H1 (cell line): ENCODE results near the gene ELAPOR1. TPM values are rescaled to one million over a fixed set of nuclear protein-coding genes. Genes with fewer than 3 reads are reported as not detected.

Experiments
- CTCF ChIA-PET: fragments of 300-600 bp; sonication (Branson Sonifier 250); formaldehyde crosslinking; loops from one replicate; lab custom pipeline; 2021; ENCODE audit not compliant: partially characterized antibody; lab: Charles Lee
- POLR2A ChIA-PET: fragments of 300-600 bp; sonication (Branson Sonifier 250); formaldehyde crosslinking; loops from one replicate; lab custom pipeline; 2021; ENCODE audit warnings: inconsistent platforms; ENCODE audit not compliant: partially characterized antibody; lab: Charles Lee
- DNase-seq, 2 experiments: peaks; one replicate each; pipeline versions ENCODE4 v3.0.0 to v3.0.0-alpha.2; 2010 to 2022; ENCODE audit warnings: low spot score in 2 of 2, low read depth in 1 of 2, mixed read lengths in 1 of 2
- FAIRE-seq: peaks from 2 replicates; lab custom pipeline; 2011; peaks lifted over from hg19 to GRCh38; lab: Jason Lieb, UNC
- H2AFZ ChIP-seq: 2 replicates; pipeline ENCODE4 v1.8.1; 2012; ENCODE audit warnings: low read length, inconsistent platforms
- H2AK5ac ChIP-seq: 2 replicates; pipeline ENCODE4 v1.6.1; 2013; ENCODE audit warnings: low read depth, low read length
- H2BK120ac ChIP-seq: replicated peaks from 2 replicates; pipeline ENCODE3; 2013; ENCODE audit warnings: low read depth, low read length, inconsistent platforms
- H2BK12ac ChIP-seq: 2 replicates; pipeline ENCODE4 v1.6.1; 2013; ENCODE audit warnings: low read depth, low read length
- H2BK15ac ChIP-seq: 2 replicates; pipeline ENCODE4 v1.6.1; 2013; ENCODE audit warnings: low read length
- H2BK20ac ChIP-seq: 2 replicates; pipeline ENCODE4 v1.6.1; 2013; ENCODE audit warnings: low read length
- H2BK5ac ChIP-seq: 2 replicates; pipeline ENCODE4 v1.6.1; 2013; ENCODE audit warnings: low read depth, low read length
- H3K14ac ChIP-seq: 2 replicates; pipeline ENCODE4 v1.6.1; 2013; ENCODE audit warnings: inconsistent platforms; ENCODE audit not compliant: insufficient read length
- H3K18ac ChIP-seq: 2 replicates; pipeline ENCODE4 v1.6.1; 2013; ENCODE audit warnings: low read length; ENCODE audit errors: extremely low read depth
- H3K23ac ChIP-seq: 2 replicates; pipeline ENCODE4 v1.6.1; 2013; ENCODE audit warnings: inconsistent platforms; ENCODE audit not compliant: insufficient read length
- H3K23me2 ChIP-seq: 2 replicates; pipeline ENCODE4 v1.6.1; 2013; ENCODE audit warnings: low read depth, low read length
- H3K27ac ChIP-seq: 2 replicates; pipeline ENCODE4 v1.6.1; 2011; ENCODE audit warnings: low read depth, low read length, inconsistent platforms
- H3K27me3 ChIP-seq, 4 experiments: replicated peaks in 1 of 4; 1 replicate in 1 of 4; 2 replicates in 3 of 4; pipeline versions ENCODE4 v1.6.1 to v1.8.1; 2011 to 2013; ENCODE audit warnings: low read length in 3 of 4, mild to moderate bottlenecking in 3 of 4, inconsistent platforms in 2 of 4, mixed read lengths in 2 of 4, moderate library complexity in 1 of 4; ENCODE audit not compliant: control insufficient read depth in 3 of 4, insufficient read depth in 3 of 4; ENCODE audit errors: extremely low read depth in 1 of 4
- H3K36me3 ChIP-seq, 4 experiments: 2 replicates each; pipeline versions ENCODE4 v1.6.1 to v1.8.1; 2011 to 2013; ENCODE audit warnings: mild to moderate bottlenecking in 4 of 4, low read length in 3 of 4, moderate library complexity in 2 of 4, control low read depth in 1 of 4, inconsistent platforms in 1 of 4; ENCODE audit not compliant: insufficient read depth in 4 of 4, control insufficient read depth in 2 of 4
- H3K4ac ChIP-seq: replicated peaks from 2 replicates; pipeline ENCODE3; 2013; ENCODE audit warnings: low read length, low read depth, mixed read lengths, inconsistent platforms; ENCODE audit not compliant: insufficient read length
- H3K4me1 ChIP-seq, 4 experiments: replicated peaks in 1 of 4; 1 replicate in 1 of 4; 2 replicates in 3 of 4; pipeline versions ENCODE4 v1.6.1 to v1.8.1; 2011 to 2013; ENCODE audit warnings: low read length in 3 of 4, inconsistent platforms in 2 of 4, mixed read lengths in 1 of 4; ENCODE audit not compliant: insufficient read depth in 4 of 4, control insufficient read depth in 3 of 4
- H3K4me2 ChIP-seq, 2 experiments: 2 replicates each; pipeline versions ENCODE4 v1.6.1 to v1.8.1; 2011 to 2013; ENCODE audit warnings: low read depth in 2 of 2, low read length in 2 of 2, control low read depth in 1 of 2, inconsistent platforms in 1 of 2, mild to moderate bottlenecking in 1 of 2; ENCODE audit not compliant: insufficient read depth in 1 of 2
- H3K4me3 ChIP-seq, 4 experiments: fragments of 200-600, 300-600 bp in 1 of 4; sonication (generic), shearing (Covaris generic), sonication (Bioruptor Twin) in 1 of 4; 2 replicates each; pipeline versions ENCODE4 v1.5.1 to v1.8.1; 2011 to 2016; ENCODE audit warnings: low read length in 4 of 4, low read depth in 3 of 4, control low read depth in 2 of 4, inconsistent platforms in 2 of 4, mild to moderate bottlenecking in 2 of 4, mixed read lengths in 1 of 4, moderate library complexity in 1 of 4; ENCODE audit not compliant: insufficient read depth in 2 of 4; ENCODE audit errors: extremely low read depth in 1 of 4
- H3K56ac ChIP-seq: replicated peaks from 2 replicates; pipeline ENCODE3; 2013; ENCODE audit warnings: low read depth, mild to moderate bottlenecking, mixed read lengths, low read length, inconsistent platforms; ENCODE audit not compliant: insufficient read length
- H3K79me1 ChIP-seq: 2 replicates; pipeline ENCODE4 v1.6.1; 2013; ENCODE audit warnings: low read depth, low read length, control low read depth
- H3K79me2 ChIP-seq, 2 experiments: 2 replicates each; pipeline versions ENCODE4 v1.6.1 to v1.8.1; 2012 to 2013; ENCODE audit warnings: low read length in 2 of 2, mild to moderate bottlenecking in 2 of 2, inconsistent platforms in 1 of 2; ENCODE audit not compliant: insufficient read depth in 2 of 2, control insufficient read depth in 1 of 2
- H3K9ac ChIP-seq, 4 experiments: replicated peaks in 1 of 4; 1 replicate in 1 of 4; 2 replicates in 3 of 4; pipeline versions ENCODE4 v1.6.1 to v1.8.1; 2011 to 2013; ENCODE audit warnings: low read depth in 3 of 4, low read length in 3 of 4, control low read depth in 2 of 4, mild to moderate bottlenecking in 2 of 4, moderate library complexity in 2 of 4, inconsistent platforms in 1 of 4; ENCODE audit errors: extremely low read depth in 1 of 4
- H3K9me3 ChIP-seq, 2 experiments: 2 replicates each; pipeline versions ENCODE4 v1.6.1 to v1.8.1; 2012 to 2013; ENCODE audit warnings: mild to moderate bottlenecking in 2 of 2, moderate library complexity in 2 of 2, control low read depth in 1 of 2, inconsistent platforms in 1 of 2, low read depth in 1 of 2, low read length in 1 of 2, mixed read lengths in 1 of 2; ENCODE audit not compliant: insufficient read depth in 2 of 2
- H4K20me1 ChIP-seq, 2 experiments: replicated peaks in 1 of 2; 2 replicates each; pipeline versions ENCODE3 to v1.8.1; 2011 to 2013; ENCODE audit warnings: inconsistent platforms in 2 of 2, low read length in 2 of 2, mild to moderate bottlenecking in 1 of 2; ENCODE audit not compliant: insufficient read depth in 2 of 2, control insufficient read depth in 1 of 2
- H4K5ac ChIP-seq: 2 replicates; pipeline ENCODE4 v1.6.1; 2013; ENCODE audit warnings: low read length, low read depth, mixed read lengths, inconsistent platforms; ENCODE audit not compliant: insufficient read length
- H4K8ac ChIP-seq: 2 replicates; pipeline ENCODE4 v1.8.0; 2013; ENCODE audit warnings: mild to moderate bottlenecking, moderate library complexity, low read length, inconsistent platforms; ENCODE audit not compliant: insufficient read depth; ENCODE audit errors: extremely low read depth
- H4K91ac ChIP-seq: replicated peaks from 2 replicates; pipeline ENCODE3; 2013; ENCODE audit warnings: low read length, mixed read lengths, inconsistent platforms; ENCODE audit not compliant: insufficient read length
- ASH2L ChIP-seq: fragments of 200-600, 300-600 bp; sonication (generic); IDR thresholded peaks from one replicate; pipeline ENCODE4 v1.7.1; 2017; ENCODE audit warnings: low read length
- ATF3 ChIP-seq: IDR thresholded peaks from 2 replicates; pipeline ENCODE4 v1.6.1; 2011; ENCODE audit warnings: low read depth, mild to moderate bottlenecking, low read length; ENCODE audit not compliant: insufficient read depth
- BRCA1 ChIP-seq: IDR thresholded peaks from 2 replicates; pipeline ENCODE4 v1.6.1; 2012; ENCODE audit warnings: low read depth, low read length, improper control_type of control experiment
- CEBPB ChIP-seq: IDR thresholded peaks from 2 replicates; pipeline ENCODE4 v1.6.1; 2012; ENCODE audit warnings: low read depth, low read length
- JUND ChIP-seq: IDR thresholded peaks from 2 replicates; pipeline ENCODE4 v1.6.1; 2011; ENCODE audit warnings: mild to moderate bottlenecking, improper control_type of control experiment, low read length
- KDM4A ChIP-seq: IDR thresholded peaks from one replicate; pipeline ENCODE4 v1.7.1; 2012; ENCODE audit warnings: low read depth, mild to moderate bottlenecking, moderate library complexity, low read length, inconsistent platforms; ENCODE audit not compliant: severe bottlenecking
- RAD21 ChIP-seq, 2 experiments: IDR thresholded peaks in 1 of 2; conservative IDR thresholded peaks in 1 of 2; 2 replicates each; pipeline ENCODE4 v1.6.1; 2011; ENCODE audit warnings: low read depth in 2 of 2, low read length in 2 of 2, improper control_type of control experiment in 1 of 2, inconsistent platforms in 1 of 2, mild to moderate bottlenecking in 1 of 2, moderate library complexity in 1 of 2
- RBBP5 ChIP-seq: IDR thresholded peaks from 2 replicates; pipeline ENCODE4 v1.7.1; 2012; ENCODE audit warnings: low read depth, mild to moderate bottlenecking, inconsistent platforms, low read length, moderate library complexity, borderline replicate concordance
- SIX5 ChIP-seq: IDR thresholded peaks from 2 replicates; pipeline ENCODE4 v1.6.1; 2011; ENCODE audit warnings: mild to moderate bottlenecking, low read depth, low read length
- WGBS, 2 experiments: shearing (Covaris generic) in 1 of 2; methylation state at CpG; one replicate each; pipeline versions ENCODE4 v1.1.6 to v1.1.7; 2013 to 2015; ENCODE audit warnings: low lambda C conversion rate in 2 of 2, mixed read lengths in 2 of 2, inconsistent platforms in 1 of 2, low coverage in 1 of 2, missing lambda C conversion rate in 1 of 2; ENCODE audit not compliant: insufficient replicate concordance in 2 of 2, insufficient coverage in 1 of 2, insufficient read length in 1 of 2; ENCODE audit errors: extremely low coverage in 1 of 2, missing lambda C conversion rate in 1 of 2; 5-methylcytosine and 5-hydroxymethylcytosine counted together
- polyA plus RNA-seq, 7 experiments: library from polyadenylated mRNA; depleted of rRNA in 3 of 7; stranded (reverse) in 5 of 7; unstranded in 2 of 7; fragments of >200 nt in 5 of 7; fragments of 200-250 nt in 2 of 7; gene quantifications; 1 replicate in 5 of 7; 2 replicates in 1 of 7; 4 replicates in 1 of 7; pipeline versions ENCODE4 v1.2.1 to v1.2.3, GENCODE V29; 2011 to 2013; ENCODE audit warnings: missing spikeins in 2 of 7, mixed read lengths in 2 of 7
- total RNA-seq: library from RNA; stranded (reverse); fragmentation: NEBNext Ultra II Directional; extraction: Animal tissue kit (Norgen Biotek cat#: 25700); gene quantifications from 2 replicates; pipeline ENCODE4 v1.2.1, GENCODE V29; 2021
- TF ChIP-seq, protein P1 (sequence below): IDR thresholded peaks from 2 replicates; pipeline ENCODE4 v1.6.1; 2012; ENCODE audit warnings: inconsistent platforms

ELAPOR1 gene
- total and polyA plus RNA-seq, 2 of the 8 experiments (the other 6 are each of a cell fraction or from before 2014, with no cell fraction given) = 1.2 to 2.5 TPM

DNA sequence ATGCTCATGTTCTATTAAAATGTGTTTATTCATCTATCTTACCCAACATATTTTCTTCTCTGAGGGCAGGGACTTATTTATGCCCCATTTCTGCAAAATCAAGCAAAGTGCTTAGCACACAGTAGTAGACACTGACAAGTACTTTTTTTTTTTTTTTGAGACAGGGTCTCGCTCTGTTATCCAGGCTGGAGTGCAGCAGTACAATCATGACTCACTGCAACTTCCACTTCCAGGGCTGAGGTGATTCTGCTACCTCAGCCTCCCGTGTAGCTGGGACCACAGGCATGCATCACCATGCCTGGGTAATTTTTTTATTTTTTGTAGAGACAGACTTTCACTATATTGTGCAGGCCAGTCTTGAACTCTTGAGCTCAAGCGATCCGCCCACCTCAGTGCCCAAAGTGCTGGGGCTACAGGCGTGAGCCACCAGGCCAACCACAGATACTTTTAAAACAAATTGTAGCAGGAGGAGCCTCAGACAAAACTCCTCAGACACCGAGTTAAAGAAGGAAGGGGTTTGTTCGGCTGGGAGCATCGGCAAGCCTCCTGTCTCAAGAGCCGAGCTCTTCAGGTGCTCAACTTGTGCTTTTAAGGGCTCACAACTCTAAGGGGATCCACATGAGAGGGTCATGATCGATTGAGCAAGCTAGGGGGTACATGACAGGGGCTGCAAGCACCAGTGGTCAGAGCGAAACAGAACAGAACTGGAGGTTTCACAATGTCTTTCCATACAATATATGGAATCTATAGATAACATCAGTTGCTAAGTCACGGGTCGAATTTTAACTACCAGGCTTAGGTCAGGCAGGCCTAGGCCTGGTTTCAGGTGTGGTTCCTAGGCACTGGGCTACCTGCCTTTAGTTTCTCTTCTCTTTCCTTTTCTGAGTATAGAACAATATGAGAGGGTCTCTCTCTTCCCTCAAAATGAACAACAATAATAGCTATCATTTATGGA, 29.1 kb upstream of the ELAPOR1 start:
- H2BK5ac ChIP-seq = no peak overlapping the region
- no peak overlapping the region for H2AK5ac ChIP-seq
- H2AFZ ChIP-seq = no peak overlapping the region
- no peaks in the 10 kb centered on the region for H3K27me3 ChIP-seq
- FAIRE-seq (no peak), DNase-seq (no peak)
- no peak overlapping the region for H3K4ac ChIP-seq
- no peaks in the 10 kb centered on the region for H3K79me1 ChIP-seq
- no peaks in the 10 kb centered on the region for H3K36me3 ChIP-seq
- 91% methylated on average over 13 of the region's 13 CpGs; no CpG with 5 or more reads in 1 of the 2 experiments for WGBS, 2 experiments
- no peak overlapping the region for H3K9ac ChIP-seq
- H3K27ac ChIP-seq = no peak overlapping the region
- H3K4me1 ChIP-seq = peaks cover 0 to 9% (median 2%) of the 10 kb centered on the region in 4 experiments; a peak in 4 of 7 replicates
- H2BK15ac ChIP-seq = no peak overlapping the region
- H3K4me2 ChIP-seq = no peak overlapping the region
- no peak overlapping the region for H2BK12ac ChIP-seq
- no peaks in the 10 kb centered on the region for H4K20me1 ChIP-seq
- no peak overlapping the region for H4K5ac ChIP-seq
- no peak overlapping the region for H3K23ac ChIP-seq
- no peaks in the 10 kb centered on the region for H3K79me2 ChIP-seq
- H3K9me3 ChIP-seq = no peaks in the 10 kb centered on the region
- no peaks in the 10 kb centered on the region for H3K23me2 ChIP-seq
- H3K18ac ChIP-seq = no peak overlapping the region
- H3K14ac ChIP-seq = no peak overlapping the region
- POLR2A ChIA-PET = interaction anchor here (0.6 to 11.9 kb wide), 3 partner anchors 9 to 39 kb away, joined by 4 to 99 read pairs (median 6); partner anchors contain the start of gene TAF13
- no peak overlapping the region for H2BK120ac ChIP-seq
- no peak overlapping the region for H4K91ac ChIP-seq
- peak overlapping the region; percentile 69 for H4K8ac ChIP-seq
- no peak overlapping the region for H3K56ac ChIP-seq
- CTCF ChIA-PET = interaction anchor here (0.9 to 3.1 kb wide), 4 partner anchors 13 to 106 kb away, joined by 5 to 16 read pairs (median 8); a partner anchor contains a TSS
- no peak overlapping the region for H3K4me3 ChIP-seq
- H2BK20ac ChIP-seq = no peak overlapping the region
- TF ChIP-seq RBBP5 = no peak
- no peak for TF ChIP-seq RAD21 (IDR thresholded peaks at IDR 0.05 in 1 of 2, conservative IDR thresholded peaks at IDR 0.05 in 1 of 2; ENCODE audit: low read depth in 2 of 2, low read length in 2 of 2)
- TF ChIP-seq JUND = no peak
- TF ChIP-seq, protein P1, sequence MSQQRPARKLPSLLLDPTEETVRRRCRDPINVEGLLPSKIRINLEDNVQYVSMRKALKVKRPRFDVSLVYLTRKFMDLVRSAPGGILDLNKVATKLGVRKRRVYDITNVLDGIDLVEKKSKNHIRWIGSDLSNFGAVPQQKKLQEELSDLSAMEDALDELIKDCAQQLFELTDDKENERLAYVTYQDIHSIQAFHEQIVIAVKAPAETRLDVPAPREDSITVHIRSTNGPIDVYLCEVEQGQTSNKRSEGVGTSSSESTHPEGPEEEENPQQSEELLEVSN = no peak
- TF ChIP-seq BRCA1 = no peak
- TF ChIP-seq ATF3 = no peak
- TF ChIP-seq SIX5 = no peak
- TF ChIP-seq ASH2L = no peak
- no peak for TF ChIP-seq CEBPB
- no peak for TF ChIP-seq KDM4A
